GM23338 (cell line): Measurements from ENCODE around the gene TSC2. TPM values are rescaled to one million over a fixed set of nuclear protein-coding genes. Genes with fewer than 3 reads are reported as not detected.

ENCODE experiments used
- ATAC-seq: fragments of 200-7000 bp; cut with Tn5 transposase; 3 replicates; pipeline ENCODE4 v1.9.1; 2020
- DNase-seq: peaks from one replicate; pipeline ENCODE4 v3.0.0-alpha.2; 2015; ENCODE audit warnings: low spot score
- H2AFZ ChIP-seq: fragments of 200-600 bp; sonication (generic); 2 replicates; pipeline ENCODE4 v1.8.0; 2016; ENCODE audit warnings: antibody characterized with exemption, mild to moderate bottlenecking, moderate library complexity
- H3F3A ChIP-seq: fragments of 200-600 bp; sonication (generic); replicated peaks from 2 replicates; pipeline ENCODE4 v1.8.0; 2017; ENCODE audit warnings: antibody characterized with exemption, mixed run types, low read depth
- H3K27ac ChIP-seq: fragments of 200-600 bp; sonication (generic); 2 replicates; pipeline ENCODE4 v1.6.1; 2016; ENCODE audit warnings: low read depth
- H3K27me3 ChIP-seq: fragments of 200-600 bp; sonication (generic); 2 replicates; pipeline ENCODE4 v1.8.0; 2016; ENCODE audit warnings: mild to moderate bottlenecking, mixed run types, moderate library complexity; ENCODE audit not compliant: insufficient read depth
- H3K36me3 ChIP-seq: fragments of 200-600 bp; sonication (generic); 2 replicates; pipeline ENCODE4 v1.8.0; 2016; ENCODE audit warnings: mild to moderate bottlenecking; ENCODE audit not compliant: insufficient read depth
- H3K4me1 ChIP-seq: fragments of 200-600 bp; sonication (generic); 2 replicates; pipeline ENCODE4 v1.8.0; 2016; ENCODE audit warnings: mild to moderate bottlenecking, moderate library complexity; ENCODE audit not compliant: insufficient read depth
- H3K4me2 ChIP-seq: fragments of 200-600 bp; sonication (generic); 2 replicates; pipeline ENCODE4 v1.7.1; 2017; ENCODE audit warnings: mixed run types
- H3K4me3 ChIP-seq: fragments of 200-600 bp; sonication (generic); 2 replicates; pipeline ENCODE4 v1.6.1; 2016; ENCODE audit warnings: mixed run types
- H3K79me2 ChIP-seq: fragments of 200-600 bp; sonication (generic); replicated peaks from 2 replicates; pipeline ENCODE4 v1.8.0; 2017; ENCODE audit warnings: mild to moderate bottlenecking; ENCODE audit not compliant: insufficient read depth
- H3K9me2 ChIP-seq: fragments of 200-600 bp; sonication (generic); 2 replicates; pipeline ENCODE4 v1.8.0; 2017; ENCODE audit not compliant: insufficient read depth
- H4K20me1 ChIP-seq: fragments of 200-600 bp; sonication (generic); replicated peaks from 2 replicates; pipeline ENCODE4 v1.8.0; 2017; ENCODE audit warnings: mild to moderate bottlenecking; ENCODE audit not compliant: insufficient read depth
- H3K27ac Mint-ChIP-seq: 2 replicates; pipeline ENCODE4 v1.8.0; 2020; ENCODE audit warnings: inconsistent platforms, mild to moderate bottlenecking, moderate library complexity, mixed read lengths
- H3K27me3 Mint-ChIP-seq: 3 replicates; pipeline ENCODE4 v1.8.0; 2022; ENCODE audit warnings: low read depth, mild to moderate bottlenecking, moderate library complexity, mixed read lengths, inconsistent platforms; ENCODE audit not compliant: insufficient read depth, poor library complexity
- H3K36me3 Mint-ChIP-seq: 3 replicates; pipeline ENCODE4 v1.8.0; 2021; ENCODE audit warnings: low read depth, mild to moderate bottlenecking, inconsistent platforms, moderate library complexity, mixed read lengths
- H3K4me1 Mint-ChIP-seq: 3 replicates; pipeline ENCODE4 v1.8.0; 2020; ENCODE audit warnings: mild to moderate bottlenecking, inconsistent platforms, mixed read lengths
- H3K4me3 Mint-ChIP-seq: 3 replicates; pipeline ENCODE4 v1.8.0; 2021; ENCODE audit warnings: moderate library complexity, mild to moderate bottlenecking, inconsistent platforms, mixed read lengths
- H3K9me3 Mint-ChIP-seq: 3 replicates; pipeline ENCODE4 v1.8.0; 2020; ENCODE audit warnings: moderate library complexity, mild to moderate bottlenecking, inconsistent platforms, mixed read lengths
- CTCF ChIP-seq, 2 experiments: fragments of 200-600 bp in 1 of 2; sonication (generic) in 1 of 2; conservative IDR thresholded peaks; 2 replicates each; pipeline versions ENCODE4 v1.5.1 to v1.6.1; 2016 to 2017; ENCODE audit warnings: antibody characterized with exemption in 2 of 2, low read depth in 2 of 2, mild to moderate bottlenecking in 2 of 2, moderate library complexity in 1 of 2
- EZH2 ChIP-seq: fragments of 200-600 bp; sonication (generic); IDR thresholded peaks from one replicate; pipeline ENCODE4 v1.8.0; 2017; ENCODE audit warnings: antibody characterized with exemption, mild to moderate bottlenecking, low read depth; ENCODE audit not compliant: unreplicated experiment
- EZH2phosphoT487 ChIP-seq: fragments of 200-600 bp; sonication (generic); IDR thresholded peaks from one replicate; pipeline ENCODE4 v1.8.1; 2018; ENCODE audit warnings: antibody characterized with exemption; ENCODE audit not compliant: unreplicated experiment
- JUNB ChIP-seq: IDR thresholded peaks from one replicate; pipeline ENCODE4 v1.6.1; 2016; ENCODE audit warnings: antibody characterized with exemption; ENCODE audit not compliant: unreplicated experiment
- REST ChIP-seq: IDR thresholded peaks from one replicate; pipeline ENCODE4 v1.6.1; 2018; ENCODE audit warnings: antibody characterized with exemption; ENCODE audit not compliant: unreplicated experiment
- STAT1 ChIP-seq: IDR thresholded peaks from one replicate; pipeline ENCODE4 v1.6.1; 2016; ENCODE audit warnings: antibody characterized with exemption; ENCODE audit not compliant: unreplicated experiment
- ZNF331 ChIP-seq: fragments of 250-450 bp; sonication (Bioruptor Pico); IDR thresholded peaks from 2 replicates; pipeline ENCODE4 v1.5.0; 2020; ENCODE audit warnings: low read depth, mild to moderate bottlenecking, moderate library complexity
- ZNF462 ChIP-seq: fragments of 250-450 bp; sonication (Bioruptor Pico); IDR thresholded peaks from 2 replicates; pipeline ENCODE4 v1.5.0; 2020; ENCODE audit warnings: mild to moderate bottlenecking, moderate library complexity
- polyA plus RNA-seq: library from polyadenylated mRNA; unstranded; fragments of >200 nt; fragmentation: Nextera tagmentation; extraction: Ambion mirVana; gene quantifications from 2 replicates; pipeline ENCODE4 v1.2.1, GENCODE V29; 2016
- total RNA-seq: library from RNA; depleted of rRNA; stranded (reverse); fragments of >200 nt; shearing (Covaris generic); gene quantifications from 2 replicates; pipeline ENCODE4 v1.2.3, GENCODE V29; 2014

The TSC2 gene
- total and polyA plus RNA-seq, 2 experiments from 2014 or later, result 40.5 to 93.0 TPM

- H3K9me3 Mint-ChIP-seq, result no peaks in the 10 kb centered on the region
- H3K27me3 ChIP-seq, result no peaks in the 10 kb centered on the region
- DNase-seq (no peak), ATAC-seq (peak; percentile 7)
- no peaks in the 10 kb centered on the region for H3K4me1 Mint-ChIP-seq
- H3K36me3 ChIP-seq, result no peaks in the 10 kb centered on the region
- TF ChIP-seq STAT1 (no peak), REST (no peak), CTCF (conservative IDR thresholded peaks at IDR 0.05; ENCODE audit: low read depth in 2 of 2) (no peak), ZNF331 (CRISPR knock-in tag) (no peak), JUNB (no peak), ZNF462 (CRISPR knock-in tag) (no peak), EZH2phosphoT487 (no peak), EZH2 (no peak)
- no peak overlapping the region for H3K27ac Mint-ChIP-seq
- peaks cover 2% of the 10 kb centered on the region; the same call in 1 of the 2 replicates for H3F3A ChIP-seq
- no peak overlapping the region for H3K4me3 Mint-ChIP-seq
- H3K27ac ChIP-seq, result no peak overlapping the region
- H3K9me2 ChIP-seq, result no peaks in the 10 kb centered on the region
- H3K4me1 ChIP-seq, result no peaks in the 10 kb centered on the region
- H3K27me3 Mint-ChIP-seq, result peaks cover 5% of the 10 kb centered on the region
- H2AFZ ChIP-seq, result no peak overlapping the region
- no peaks in the 10 kb centered on the region for H4K20me1 ChIP-seq
- no peaks in the 10 kb centered on the region for H3K79me2 ChIP-seq
- no peak overlapping the region for H3K4me3 ChIP-seq
- peaks cover 8% of the 10 kb centered on the region; the same call in 2 of the 3 replicates for H3K36me3 Mint-ChIP-seq
- H3K4me2 ChIP-seq, result no peak overlapping the region
Observed at GRCh38 chr16:2084895-2085625, 37.3 kb downstream of the TSC2 start.
